HG03457 (cell line): ENCODE measurements around the gene PRKG1.
"Not testable (repeated sequence)": the region's sequence is repeated elsewhere in the genome, so short reads cannot be mapped to it uniquely, and the experiment has no call there.

Experiments used
- ATAC-seq: cut with Tn5 transposase; IDR thresholded peaks from one replicate; pipeline ENCODE4 v1.9.1; 2021; ENCODE audit warnings: moderate number of reproducible peaks; ENCODE audit not compliant: unreplicated experiment

The PRKG1 gene

GRCh38 chr10:51718804-51719291, 644.6 kb downstream of the PRKG1 start:
- ATAC-seq: no peak

- ATAC-seq: no peak
These were observed 649.8 kb downstream of the PRKG1 start for GRCh38 chr10:51724038-51724437.

GRCh38 chr10:51729822-51730555, 655.7 kb downstream of the PRKG1 start:
- no peak for ATAC-seq

GRCh38 chr10:51733057-51733456, 658.8 kb downstream of the PRKG1 start:
- no peak for ATAC-seq

- peak; percentile 90 for ATAC-seq
These were observed 668.9 kb downstream of the PRKG1 start for GRCh38 chr10:51743146-51743545.

- no peak for ATAC-seq
These were observed 670.1 kb downstream of the PRKG1 start for GRCh38 chr10:51744235-51745000.

GRCh38 chr10:51745397-51745796, 671.1 kb downstream of the PRKG1 start:
- ATAC-seq: no peak

- no peak for ATAC-seq
These were observed 672.9 kb downstream of the PRKG1 start for GRCh38 chr10:51747216-51747615.

GRCh38 chr10:51748959-51749358, 674.7 kb downstream of the PRKG1 start:
- ATAC-seq: no peak

- ATAC-seq: no peak
These were observed 684.1 kb downstream of the PRKG1 start for GRCh38 chr10:51758366-51758765.

GRCh38 chr10:51758838-51759237, 684.6 kb downstream of the PRKG1 start:
- not testable (repeated sequence) for ATAC-seq

- ATAC-seq: no peak
These were observed 685.7 kb downstream of the PRKG1 start for GRCh38 chr10:51759896-51760534.

- no peak for ATAC-seq
These were observed 686.8 kb downstream of the PRKG1 start for GRCh38 chr10:51760864-51761640.

- ATAC-seq: no peak
These were observed 689.5 kb downstream of the PRKG1 start for GRCh38 chr10:51763746-51764145.

- no peak for ATAC-seq
These were observed 691.1 kb downstream of the PRKG1 start for GRCh38 chr10:51765284-51765971.

GRCh38 chr10:51766423-51767102, 692.3 kb downstream of the PRKG1 start:
- ATAC-seq: no peak

GRCh38 chr10:51767103-51767763, 692.9 kb downstream of the PRKG1 start:
- no peak for ATAC-seq

GRCh38 chr10:51768886-51769465, 694.7 kb downstream of the PRKG1 start:
- no peak for ATAC-seq

GRCh38 chr10:51770709-51771108, 696.4 kb downstream of the PRKG1 start:
- no peak for ATAC-seq
